HG03066 (cell line): ENCODE measurements around the gene SLC20A1.
A peak's percentile ranks its signal among the peaks of the same experiment; 100 is the strongest.

ENCODE experiments used
- ATAC-seq: cut with Tn5 transposase; IDR thresholded peaks from one replicate; pipeline ENCODE4 v1.9.1; 2021; ENCODE audit warnings: low read depth; ENCODE audit not compliant: unreplicated experiment

Gene SLC20A1

GRCh38 chr2:112625474-112626114 lies 20.1 kb upstream of the SLC20A1 start:
- no peak for ATAC-seq

- ATAC-seq: no peak
These were observed 19.1 kb upstream of the SLC20A1 start for GRCh38 chr2:112626604-112627059.

GRCh38 chr2:112627060-112628040 lies 18.4 kb upstream of the SLC20A1 start:
- no peak for ATAC-seq

- no peak for ATAC-seq
These were observed 16.5 kb upstream of the SLC20A1 start for GRCh38 chr2:112629224-112629623.

GRCh38 chr2:112629823-112630222 lies 15.9 kb upstream of the SLC20A1 start:
- ATAC-seq: no peak

GRCh38 chr2:112630268-112630667 lies 15.5 kb upstream of the SLC20A1 start:
- ATAC-seq: no peak

GRCh38 chr2:112633708-112634107 lies 12.0 kb upstream of the SLC20A1 start:
- no peak for ATAC-seq

GRCh38 chr2:112634153-112634873 lies 11.4 kb upstream of the SLC20A1 start:
- ATAC-seq: no peak

- ATAC-seq: no peak
These were observed 10.9 kb upstream of the SLC20A1 start for GRCh38 chr2:112634874-112635157.

- ATAC-seq: peak; percentile 83
These were observed 9.0 kb upstream of the SLC20A1 start for GRCh38 chr2:112636605-112637288.

GRCh38 chr2:112637289-112637660 lies 8.5 kb upstream of the SLC20A1 start:
- ATAC-seq: no peak

- no peak for ATAC-seq
These were observed 5.8 kb upstream of the SLC20A1 start for GRCh38 chr2:112639936-112640335.

GRCh38 chr2:112640467-112640799 lies 5.3 kb upstream of the SLC20A1 start:
- no peak for ATAC-seq

- ATAC-seq: no peak
These were observed 4.7 kb upstream of the SLC20A1 start for GRCh38 chr2:112640800-112641675.

- ATAC-seq: no peak
These were observed 4.0 kb upstream of the SLC20A1 start for GRCh38 chr2:112641701-112642100.

GRCh38 chr2:112642561-112642960 lies 3.2 kb upstream of the SLC20A1 start:
- ATAC-seq: no peak

- no peak for ATAC-seq
These were observed 2.8 kb upstream of the SLC20A1 start for GRCh38 chr2:112642966-112643365.

- ATAC-seq: no peak
These were observed 2.3 kb upstream of the SLC20A1 start for GRCh38 chr2:112643488-112643887.

- ATAC-seq: no peak
These were observed 1.4 kb upstream of the SLC20A1 start for GRCh38 chr2:112644155-112644932.
